Measurements from ENCODE around the gene TKTL2.

- TF ChIP-seq CTCF (IDR thresholded peaks at IDR 0.05 in 2 of 3, conservative IDR thresholded peaks at IDR 0.05 in 1 of 3; ENCODE audit: control insufficient read depth in 2 of 3, extremely low read depth in 1 of 3, insufficient read depth in 1 of 3, low read depth in 3 of 3, low read length in 3 of 3) (no peak), YBX1 (IDR thresholded peaks at IDR 0.05) (no peak), MAX (IDR thresholded peaks at IDR 0.05; ENCODE audit: low read depth, low read length) (no peak), EZH2 (IDR thresholded peaks at IDR 0.05; ENCODE audit: borderline replicate concordance, control insufficient read depth, low read depth, low read length) (no peak), SIX5 (IDR thresholded peaks at IDR 0.05; ENCODE audit: low read depth, low read length, severe bottlenecking) (no peak), RFX5 (IDR thresholded peaks at IDR 0.05; ENCODE audit: low read depth, low read length) (no peak), CREB1 (IDR thresholded peaks at IDR 0.05; ENCODE audit: low read depth) (no peak)
Observed at GRCh38 chr4:163467082-163467770, 6.3 kb downstream of the TKTL2 start.
